Measurements from ENCODE around the gene HSPA4.
"Not testable (repeated sequence)": the region's sequence is repeated elsewhere in the genome, so short reads cannot be mapped to it uniquely, and the experiment has no call there.

Gene HSPA4

GRCh38 chr5:133124891-133125290 lies 73.1 kb downstream of the HSPA4 start:
- DNase-seq (ENCODE audit: low read depth) = no peak

DNA sequence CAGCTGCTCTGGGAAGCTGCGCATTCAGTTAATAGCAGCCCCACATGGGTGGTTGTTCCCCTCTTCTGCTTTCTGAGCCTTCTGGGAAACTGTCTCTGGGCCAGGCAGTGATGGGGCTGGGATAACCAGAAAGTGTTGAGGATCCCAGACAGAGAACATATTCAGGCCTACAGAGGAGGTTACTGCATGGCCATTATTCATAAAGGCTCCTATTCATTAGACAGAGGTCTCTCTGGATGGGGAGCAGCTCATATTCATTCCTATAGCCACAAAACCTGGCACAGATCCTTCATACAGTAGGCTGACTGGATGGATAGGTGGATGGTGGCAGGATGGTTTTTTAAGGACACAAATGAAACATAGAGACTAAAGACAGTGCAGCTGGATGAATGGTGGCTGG lies 76.3 kb downstream of the HSPA4 start:
- DNase-seq (ENCODE audit: low read depth) = no peak

DNA sequence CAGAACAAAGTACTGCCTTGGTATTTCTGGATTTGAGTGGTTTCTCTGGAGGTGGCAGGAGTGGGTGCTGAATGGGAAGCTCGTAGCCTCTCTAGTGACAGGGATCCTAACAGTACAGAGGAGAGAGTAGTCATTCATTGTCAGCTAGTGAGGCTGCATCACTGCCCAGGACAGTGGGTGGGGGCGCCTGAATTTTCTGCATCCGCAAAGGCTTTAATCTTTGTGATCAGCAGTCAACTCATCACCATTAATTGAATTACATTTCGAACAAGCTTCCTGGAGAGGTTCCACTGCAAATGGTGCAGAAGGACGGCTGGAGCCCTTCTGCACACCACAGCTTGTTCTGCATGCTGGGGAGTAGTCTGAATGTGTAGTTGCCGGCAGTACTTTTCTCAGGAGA lies 77.5 kb downstream of the HSPA4 start:
- no peak for DNase-seq (ENCODE audit: low read depth)

- DNase-seq (ENCODE audit: low read depth) = no peak
These were observed 78.1 kb downstream of the HSPA4 start for GRCh38 chr5:133129950-133130349.

DNA sequence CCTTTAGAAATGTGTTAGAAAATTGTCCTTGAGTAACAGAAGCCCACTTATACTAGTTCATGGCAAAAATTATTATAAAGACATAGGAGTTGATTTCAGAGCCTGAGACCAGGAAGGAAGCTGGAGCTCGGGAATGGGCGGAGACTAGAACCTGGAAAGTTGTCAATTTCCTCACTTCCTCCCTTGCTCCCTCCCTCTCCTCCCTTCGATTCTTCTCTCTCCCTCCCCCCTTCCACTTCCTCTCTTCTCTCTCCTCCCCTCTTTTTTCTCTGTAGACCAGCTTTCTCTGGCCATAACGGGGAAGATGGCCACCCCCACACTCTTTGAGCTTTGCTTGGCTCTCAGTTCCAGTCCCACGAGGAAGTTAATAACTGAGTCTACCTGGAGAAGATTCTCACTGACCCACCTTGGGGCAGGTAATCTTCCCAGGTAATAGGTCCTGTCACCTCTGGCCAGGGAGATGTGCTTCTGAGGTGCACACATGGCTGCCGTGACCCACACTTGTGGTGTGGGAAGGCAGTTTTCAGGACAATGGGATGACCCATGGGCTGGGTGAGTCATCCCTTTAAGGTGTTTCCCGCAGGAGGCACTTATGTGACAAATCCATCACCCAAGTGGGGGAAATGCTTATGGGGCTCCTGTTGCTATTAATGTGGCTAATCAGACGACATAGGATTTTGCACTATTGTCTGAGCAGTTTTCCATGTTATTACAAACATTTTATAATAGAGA lies 78.7 kb downstream of the HSPA4 start:
- DNase-seq (ENCODE audit: low read depth) = no peak

- no peak for DNase-seq (ENCODE audit: low read depth)
These were observed 80.9 kb downstream of the HSPA4 start for GRCh38 chr5:133132717-133133116.

DNA sequence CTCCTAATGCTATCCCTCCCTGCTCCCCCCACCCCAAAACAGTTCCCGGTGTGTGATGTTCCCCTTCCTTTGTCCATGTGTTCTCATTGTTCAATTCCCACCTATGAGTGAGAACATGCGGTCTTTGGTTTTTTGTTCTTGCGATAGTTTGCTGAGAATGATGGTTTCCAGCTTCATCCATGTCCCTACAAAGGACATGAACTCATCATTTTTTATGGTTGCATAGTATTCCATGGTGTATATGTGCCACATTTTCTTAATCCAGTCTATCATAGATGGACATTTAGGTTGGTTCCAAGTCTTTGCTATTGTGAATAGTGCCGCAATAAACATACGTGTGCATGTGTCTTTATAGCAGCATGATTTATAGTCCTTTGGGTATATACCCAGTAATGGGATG lies 81.4 kb downstream of the HSPA4 start:
- DNase-seq (ENCODE audit: low read depth) = not testable (repeated sequence)

- not testable (repeated sequence) for DNase-seq (ENCODE audit: low read depth)
These were observed 85.1 kb downstream of the HSPA4 start for GRCh38 chr5:133136890-133137289.

- DNase-seq (ENCODE audit: low read depth) = no peak
These were observed 88.5 kb downstream of the HSPA4 start for GRCh38 chr5:133140311-133140710.

- DNase-seq (ENCODE audit: low read depth) = no peak
These were observed 89.9 kb downstream of the HSPA4 start for GRCh38 chr5:133141746-133142145.

GRCh38 chr5:133142782-133143181 lies 91.0 kb downstream of the HSPA4 start:
- no peak for DNase-seq (ENCODE audit: low read depth)

- DNase-seq (ENCODE audit: low read depth) = no peak
These were observed 92.6 kb downstream of the HSPA4 start for GRCh38 chr5:133144245-133144981.

DNA sequence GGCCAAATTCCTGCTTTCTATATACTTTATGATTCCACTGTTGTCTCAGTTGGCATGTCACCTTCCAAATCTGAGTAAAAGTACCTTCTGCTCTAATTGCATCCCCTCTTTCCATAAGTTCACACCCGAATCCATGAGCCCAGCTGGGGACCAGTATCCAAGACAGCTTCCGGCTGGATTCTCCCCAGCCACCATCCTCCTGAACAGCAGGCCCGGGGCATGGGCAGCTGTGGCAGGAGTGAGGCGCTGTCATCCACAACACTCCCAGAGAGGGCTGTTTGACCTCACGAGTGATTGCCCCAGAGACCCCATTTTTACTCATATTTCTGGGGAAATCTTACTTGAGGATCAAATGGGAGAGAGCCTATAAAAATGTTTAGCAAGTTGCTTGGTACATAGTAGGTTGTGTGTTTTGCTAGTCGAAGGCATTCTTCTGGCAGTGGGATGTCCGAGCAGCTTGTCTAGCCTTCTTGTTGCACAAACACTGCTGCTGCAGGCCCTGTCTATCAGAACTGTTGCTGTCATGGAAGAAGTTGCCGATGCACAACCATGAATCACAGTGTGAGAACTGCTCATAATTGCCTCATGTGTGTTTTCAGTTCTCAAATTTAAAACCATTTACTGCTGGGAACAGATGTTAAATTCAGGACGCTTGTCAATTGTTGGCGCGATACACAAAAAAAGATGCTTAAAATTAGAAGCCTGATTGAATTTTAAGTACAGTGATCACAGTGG lies 93.8 kb downstream of the HSPA4 start:
- DNase-seq (ENCODE audit: low read depth) = no peak

DNA sequence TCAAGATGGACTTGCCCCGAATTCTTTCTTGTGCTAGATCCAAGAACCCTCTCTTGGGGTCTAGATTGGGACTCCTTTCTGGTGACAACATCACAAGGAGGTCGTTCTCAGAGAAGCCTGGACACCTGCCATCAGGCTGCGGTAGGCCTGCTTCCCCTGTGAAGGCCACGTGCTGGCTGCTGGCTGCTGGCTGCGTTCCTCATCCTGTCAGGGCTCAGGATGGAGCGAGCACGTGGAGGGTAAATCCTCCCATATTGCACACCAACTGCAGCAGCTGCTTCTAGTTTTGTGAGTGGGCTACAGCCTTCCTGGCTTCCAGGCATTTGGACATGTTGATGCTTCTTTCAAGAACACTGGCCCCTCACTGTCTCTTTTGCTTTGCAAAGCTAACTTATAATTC lies 95.6 kb downstream of the HSPA4 start:
- no peak for DNase-seq (ENCODE audit: low read depth)

DNA sequence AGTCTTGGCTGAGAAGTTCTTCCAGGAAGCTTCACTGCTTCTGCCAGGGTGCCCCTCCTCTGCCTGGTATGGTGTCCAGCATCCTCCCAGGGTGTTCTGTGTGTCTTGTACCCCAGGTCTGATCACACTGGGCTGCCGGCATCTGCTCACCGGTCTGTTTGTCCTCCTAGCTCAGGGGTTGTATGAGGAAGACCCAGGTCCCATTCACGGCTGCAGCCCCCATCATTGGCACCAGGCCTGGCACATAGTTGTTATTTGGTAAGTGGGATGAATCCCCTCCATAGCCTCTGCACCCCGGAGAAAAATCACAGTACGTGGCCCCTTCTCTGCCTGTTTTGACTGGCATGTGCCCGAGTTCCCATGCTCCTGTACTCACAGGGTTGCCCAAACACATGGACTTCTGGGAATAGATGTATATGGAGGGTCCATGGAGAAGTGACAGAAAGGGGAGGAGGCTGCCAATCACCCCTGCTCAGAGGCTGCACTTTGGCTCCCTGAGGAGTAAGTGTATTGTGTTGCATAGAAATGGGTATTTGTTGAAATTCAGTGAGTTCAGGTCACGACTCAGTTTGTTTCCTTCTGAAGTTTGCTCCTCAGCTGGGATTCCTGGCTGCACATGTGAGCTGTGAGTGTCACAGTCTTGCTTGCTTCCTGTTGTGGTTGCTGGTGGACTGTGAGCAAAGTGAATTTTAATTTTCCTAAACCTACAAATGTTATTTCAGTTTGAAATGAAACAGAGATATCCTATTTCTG lies 96.2 kb downstream of the HSPA4 start:
- DNase-seq (ENCODE audit: low read depth) = no peak

- DNase-seq (ENCODE audit: low read depth) = no peak
These were observed 97.5 kb downstream of the HSPA4 start for GRCh38 chr5:133149345-133149744.

GRCh38 chr5:133150909-133151544 lies 99.2 kb downstream of the HSPA4 start:
- no peak for DNase-seq (ENCODE audit: low read depth)

GRCh38 chr5:133154274-133155075 lies 102.7 kb downstream of the HSPA4 start:
- no peak for DNase-seq (ENCODE audit: low read depth)

DNA sequence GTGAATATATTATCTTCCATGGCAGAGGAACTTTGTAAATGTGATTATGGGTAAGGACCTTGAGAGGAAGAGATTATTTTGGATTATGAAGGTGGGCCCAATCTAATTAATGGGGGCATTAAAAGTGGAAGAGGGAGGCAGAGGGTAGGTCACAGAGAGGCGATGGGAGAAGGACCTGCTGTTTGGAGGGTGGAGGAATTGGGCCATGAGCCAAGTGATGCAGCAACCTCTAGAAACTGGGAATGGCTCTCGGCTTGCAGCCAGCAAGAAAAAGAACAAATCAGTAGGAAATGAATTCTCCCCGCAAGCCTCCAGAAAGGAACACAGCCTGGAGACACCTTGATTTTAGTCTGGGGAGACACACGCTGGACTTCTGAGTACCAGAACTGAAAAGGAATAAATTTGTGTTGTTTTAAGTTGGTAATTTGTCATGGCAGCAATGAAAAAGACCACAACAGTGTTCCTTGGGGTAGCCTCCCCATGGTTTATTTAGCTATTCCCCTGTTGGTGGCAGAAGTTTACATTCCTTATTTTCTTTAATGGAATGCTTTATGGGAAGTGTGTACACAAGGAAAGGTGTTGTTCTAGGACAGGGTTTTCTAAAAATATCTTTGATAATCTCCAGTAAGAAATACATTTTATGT lies 103.6 kb downstream of the HSPA4 start:
- DNase-seq (ENCODE audit: low read depth) = no peak
